Cardiac fibroblast (primary cell): ENCODE data around the gene PKN3.
"Not testable (repeated sequence)": the region's sequence is repeated elsewhere in the genome, so short reads cannot be mapped to it uniquely, and the experiment has no call there.

Experiments
- DNase-seq, 2 donors: peaks; one replicate each; pipeline versions ENCODE4 v3.0.0 to v3.0.0-alpha.2; 2010; ENCODE audit warnings: low read depth in 2 of 2
- H3K4me3 ChIP-seq, 2 donors: replicated peaks in 1 of 2; 1 replicate in 1 of 2; 2 replicates in 1 of 2; pipeline ENCODE4 v1.5.1; 2011; ENCODE audit warnings: low read depth in 2 of 2, low read length in 2 of 2, mild to moderate bottlenecking in 2 of 2, moderate library complexity in 1 of 2
- TF ChIP-seq, protein P1 (sequence below): IDR thresholded peaks from one replicate; pipeline ENCODE4 v1.5.1; 2011; ENCODE audit warnings: low read depth, mild to moderate bottlenecking, low read length, inconsistent platforms

Gene PKN3

DNA sequence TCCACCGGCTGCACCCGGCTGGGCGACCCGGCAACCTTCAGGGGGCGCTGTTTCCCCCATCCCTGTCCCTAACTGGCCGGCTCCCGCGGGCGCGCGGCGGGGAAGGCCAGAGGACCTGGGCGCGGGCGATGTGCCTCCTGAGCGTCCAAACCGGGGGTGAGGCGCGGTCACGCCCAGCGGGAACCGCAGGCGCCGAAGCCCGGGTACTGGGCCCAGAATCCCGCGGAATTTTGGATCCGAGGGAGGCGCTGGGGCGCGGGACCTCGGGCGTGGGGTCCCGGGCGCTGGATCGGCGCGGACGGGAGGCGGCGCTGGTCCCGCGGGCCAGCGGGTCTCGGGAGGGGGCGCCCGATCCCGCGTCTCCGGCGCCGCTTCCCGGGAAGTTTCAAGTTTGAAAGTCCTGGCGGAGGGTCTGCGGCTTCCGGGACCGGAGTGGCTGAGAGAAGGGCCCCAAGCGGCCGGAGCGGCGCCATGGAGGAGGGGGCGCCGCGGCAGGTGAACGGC, at the start of gene PKN3:
Gene PKN3, plus strand, starts transcription at position 59 of the 504 bp plus-strand sequence. Its CDS starts 413 bp downstream, at position 472.
- H3K4me3 ChIP-seq, result peak within 1 kb of the TSS; percentile 56 to 62
- TF ChIP-seq, protein P1, sequence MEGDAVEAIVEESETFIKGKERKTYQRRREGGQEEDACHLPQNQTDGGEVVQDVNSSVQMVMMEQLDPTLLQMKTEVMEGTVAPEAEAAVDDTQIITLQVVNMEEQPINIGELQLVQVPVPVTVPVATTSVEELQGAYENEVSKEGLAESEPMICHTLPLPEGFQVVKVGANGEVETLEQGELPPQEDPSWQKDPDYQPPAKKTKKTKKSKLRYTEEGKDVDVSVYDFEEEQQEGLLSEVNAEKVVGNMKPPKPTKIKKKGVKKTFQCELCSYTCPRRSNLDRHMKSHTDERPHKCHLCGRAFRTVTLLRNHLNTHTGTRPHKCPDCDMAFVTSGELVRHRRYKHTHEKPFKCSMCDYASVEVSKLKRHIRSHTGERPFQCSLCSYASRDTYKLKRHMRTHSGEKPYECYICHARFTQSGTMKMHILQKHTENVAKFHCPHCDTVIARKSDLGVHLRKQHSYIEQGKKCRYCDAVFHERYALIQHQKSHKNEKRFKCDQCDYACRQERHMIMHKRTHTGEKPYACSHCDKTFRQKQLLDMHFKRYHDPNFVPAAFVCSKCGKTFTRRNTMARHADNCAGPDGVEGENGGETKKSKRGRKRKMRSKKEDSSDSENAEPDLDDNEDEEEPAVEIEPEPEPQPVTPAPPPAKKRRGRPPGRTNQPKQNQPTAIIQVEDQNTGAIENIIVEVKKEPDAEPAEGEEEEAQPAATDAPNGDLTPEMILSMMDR, result peak; percentile 74
- peak; percentile 77 to 80 for DNase-seq

- TF ChIP-seq, protein P1, result no peak
- no peak for DNase-seq
- H3K4me3 ChIP-seq, result no peak overlapping the region
These were observed 48.4 kb upstream of the PKN3 start for GRCh38 chr9:128653908-128654307.

GRCh38 chr9:128654481-128654880, 47.8 kb upstream of the PKN3 start:
- TF ChIP-seq, protein P1, result no peak
- H3K4me3 ChIP-seq, result no peak overlapping the region
- DNase-seq, result no peak

GRCh38 chr9:128656416-128657343, 45.6 kb upstream of the PKN3 start, which contains the start of gene DYNC2I2:
DYNC2I2 (minus strand) TSS chr9:128656847; CDS start chr9:128656726, 121 bp downstream.
- TF ChIP-seq, protein P1, result no peak
- H3K4me3 ChIP-seq, result peak within 1 kb of the TSS; percentile 64
- peak; percentile 95 to 96 for DNase-seq

GRCh38 chr9:128657344-128657704, 45.0 kb upstream of the PKN3 start:
- DNase-seq, result no peak
- TF ChIP-seq, protein P1, result no peak
- no peak overlapping the region for H3K4me3 ChIP-seq

DNA sequence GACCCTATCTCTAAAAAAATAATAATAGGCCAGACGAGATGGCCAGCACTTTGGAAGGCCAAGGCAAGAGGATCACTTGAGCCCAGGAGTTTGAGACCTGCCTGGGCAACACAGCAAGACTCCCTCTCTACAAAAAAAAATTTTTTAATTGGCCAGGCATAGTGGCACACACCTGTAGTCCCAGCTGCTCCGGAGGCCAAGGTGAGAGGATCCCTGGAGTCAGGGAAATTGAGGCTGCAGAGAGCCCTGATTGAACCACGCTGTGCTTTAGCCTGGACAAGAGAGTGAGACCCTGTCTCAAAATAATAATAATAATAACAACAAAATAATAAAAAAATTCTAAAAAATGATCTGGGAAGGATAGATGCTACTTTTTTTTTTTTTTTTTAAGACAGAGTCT, 44.5 kb upstream of the PKN3 start:
- H3K4me3 ChIP-seq, result no peak overlapping the region
- TF ChIP-seq, protein P1, result no peak
- DNase-seq, result no peak

GRCh38 chr9:128666481-128666941, 35.8 kb upstream of the PKN3 start:
- peak; percentile 35 to 61 for DNase-seq
- not testable (repeated sequence) for H3K4me3 ChIP-seq
